HEK293 (cell line): ENCODE data around the gene ARFGEF2.

ENCODE experiments used
- ZFP41 ChIP-seq: fragments of 450-650 bp; formaldehyde crosslinking; IDR thresholded peaks from 2 replicates; pipeline ENCODE4 v1.5.1; 2016; ENCODE audit warnings: missing biosample characterization, missing genetic modification characterization, borderline replicate concordance
- ZNF112 ChIP-seq: fragments of 450-650 bp; formaldehyde crosslinking; IDR thresholded peaks from 2 replicates; pipeline ENCODE4 v1.5.0; 2017; ENCODE audit warnings: missing biosample characterization, missing genetic modification characterization
- ZNF121 ChIP-seq: fragments of 450-650 bp; formaldehyde crosslinking; IDR thresholded peaks from 2 replicates; pipeline ENCODE4 v1.5.1; 2016; ENCODE audit warnings: missing biosample characterization, missing genetic modification characterization
- ZNF239 ChIP-seq: fragments of 450-650 bp; formaldehyde crosslinking; IDR thresholded peaks from 2 replicates; pipeline ENCODE4 v1.5.1; 2016; ENCODE audit warnings: missing biosample characterization, missing genetic modification characterization
- ZNF274 ChIP-seq, 2 experiments: fragments of 200-500 bp in 1 of 2; fragments of 450-650 bp in 1 of 2; sonication (Bioruptor generic) in 1 of 2; formaldehyde crosslinking in 1 of 2; IDR thresholded peaks; 2 replicates each; pipeline versions ENCODE4 v1.5.1 to v1.6.1; 2014 to 2016; ENCODE audit warnings: borderline replicate concordance in 1 of 2, inconsistent platforms in 1 of 2, low read length in 1 of 2, missing biosample characterization in 1 of 2, missing genetic modification characterization in 1 of 2
- ZNF521 ChIP-seq: fragments of 450-650 bp; formaldehyde crosslinking; IDR thresholded peaks from 2 replicates; pipeline ENCODE4 v1.5.1; 2017; ENCODE audit warnings: missing biosample characterization, mild to moderate bottlenecking, missing genetic modification characterization
- ZNF792 ChIP-seq: fragments of 450-650 bp; formaldehyde crosslinking; IDR thresholded peaks from 2 replicates; pipeline ENCODE4 v1.5.1; 2016; ENCODE audit warnings: missing biosample characterization, missing genetic modification characterization
- TF ChIP-seq, protein P1 (sequence below): fragments of 450-650 bp; formaldehyde crosslinking; IDR thresholded peaks from 2 replicates; pipeline ENCODE4 v1.5.1; 2016; ENCODE audit warnings: missing biosample characterization, missing genetic modification characterization
- TF ChIP-seq, protein P2 (sequence below): fragments of 450-650 bp; formaldehyde crosslinking; IDR thresholded peaks from 2 replicates; pipeline ENCODE4 v1.5.1; 2016; ENCODE audit warnings: missing biosample characterization, missing genetic modification characterization
- TF ChIP-seq, protein P3 (sequence below): fragments of 450-650 bp; formaldehyde crosslinking; IDR thresholded peaks from 2 replicates; pipeline ENCODE4 v1.5.1; 2016; ENCODE audit warnings: missing biosample characterization, missing genetic modification characterization
- TF ChIP-seq, protein P4 (sequence below): fragments of 450-650 bp; IDR thresholded peaks from 2 replicates; pipeline ENCODE4 v1.5.1; 2018; ENCODE audit warnings: missing biosample characterization, missing genetic modification characterization

DNA sequence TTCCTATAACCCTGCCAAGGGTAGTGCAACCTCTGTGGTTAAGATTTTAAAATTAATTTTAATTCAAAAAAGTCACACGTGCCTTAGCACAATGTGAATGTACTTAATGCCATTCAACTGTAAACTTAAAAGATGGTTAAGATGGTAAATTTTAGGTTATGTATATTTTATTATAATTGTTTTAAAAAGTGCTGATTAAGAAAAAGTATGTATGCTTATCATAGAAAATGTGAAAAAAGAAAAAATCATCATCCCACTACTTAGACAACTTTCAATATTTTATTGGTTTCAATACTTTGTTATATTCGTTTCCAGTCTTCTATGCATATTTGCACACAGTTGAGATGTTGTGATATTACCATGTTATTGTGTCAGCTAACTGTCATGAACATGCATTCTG is 18.7 kb downstream of the ARFGEF2 start:
- TF ChIP-seq ZNF274 (IDR thresholded peaks at IDR 0.05; ENCODE audit: low read length) (no peak), ZNF274 (tag by site-specific recombination; IDR thresholded peaks at IDR 0.05; ENCODE audit: borderline replicate concordance) (no peak), ZNF121 (tag by site-specific recombination) (no peak), ZNF792 (tag by site-specific recombination) (no peak), ZNF112 (tag by site-specific recombination) (no peak), ZFP41 (tag by site-specific recombination) (no peak), ZNF239 (tag by site-specific recombination) (no peak), ZNF521 (tag by site-specific recombination) (no peak)
- TF ChIP-seq, protein P1, sequence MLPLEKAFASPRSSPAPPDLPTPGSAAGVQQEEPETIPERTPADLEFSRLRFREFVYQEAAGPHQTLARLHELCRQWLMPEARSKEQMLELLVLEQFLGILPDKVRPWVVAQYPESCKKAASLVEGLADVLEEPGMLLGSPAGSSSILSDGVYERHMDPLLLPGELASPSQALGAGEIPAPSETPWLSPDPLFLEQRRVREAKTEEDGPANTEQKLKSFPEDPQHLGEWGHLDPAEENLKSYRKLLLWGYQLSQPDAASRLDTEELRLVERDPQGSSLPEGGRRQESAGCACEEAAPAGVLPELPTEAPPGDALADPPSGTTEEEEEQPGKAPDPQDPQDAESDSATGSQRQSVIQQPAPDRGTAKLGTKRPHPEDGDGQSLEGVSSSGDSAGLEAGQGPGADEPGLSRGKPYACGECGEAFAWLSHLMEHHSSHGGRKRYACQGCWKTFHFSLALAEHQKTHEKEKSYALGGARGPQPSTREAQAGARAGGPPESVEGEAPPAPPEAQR (tag by site-specific recombination) = no peak
- TF ChIP-seq, protein P2, sequence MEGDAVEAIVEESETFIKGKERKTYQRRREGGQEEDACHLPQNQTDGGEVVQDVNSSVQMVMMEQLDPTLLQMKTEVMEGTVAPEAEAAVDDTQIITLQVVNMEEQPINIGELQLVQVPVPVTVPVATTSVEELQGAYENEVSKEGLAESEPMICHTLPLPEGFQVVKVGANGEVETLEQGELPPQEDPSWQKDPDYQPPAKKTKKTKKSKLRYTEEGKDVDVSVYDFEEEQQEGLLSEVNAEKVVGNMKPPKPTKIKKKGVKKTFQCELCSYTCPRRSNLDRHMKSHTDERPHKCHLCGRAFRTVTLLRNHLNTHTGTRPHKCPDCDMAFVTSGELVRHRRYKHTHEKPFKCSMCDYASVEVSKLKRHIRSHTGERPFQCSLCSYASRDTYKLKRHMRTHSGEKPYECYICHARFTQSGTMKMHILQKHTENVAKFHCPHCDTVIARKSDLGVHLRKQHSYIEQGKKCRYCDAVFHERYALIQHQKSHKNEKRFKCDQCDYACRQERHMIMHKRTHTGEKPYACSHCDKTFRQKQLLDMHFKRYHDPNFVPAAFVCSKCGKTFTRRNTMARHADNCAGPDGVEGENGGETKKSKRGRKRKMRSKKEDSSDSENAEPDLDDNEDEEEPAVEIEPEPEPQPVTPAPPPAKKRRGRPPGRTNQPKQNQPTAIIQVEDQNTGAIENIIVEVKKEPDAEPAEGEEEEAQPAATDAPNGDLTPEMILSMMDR (tag by site-specific recombination) = no peak
- TF ChIP-seq, protein P3, sequence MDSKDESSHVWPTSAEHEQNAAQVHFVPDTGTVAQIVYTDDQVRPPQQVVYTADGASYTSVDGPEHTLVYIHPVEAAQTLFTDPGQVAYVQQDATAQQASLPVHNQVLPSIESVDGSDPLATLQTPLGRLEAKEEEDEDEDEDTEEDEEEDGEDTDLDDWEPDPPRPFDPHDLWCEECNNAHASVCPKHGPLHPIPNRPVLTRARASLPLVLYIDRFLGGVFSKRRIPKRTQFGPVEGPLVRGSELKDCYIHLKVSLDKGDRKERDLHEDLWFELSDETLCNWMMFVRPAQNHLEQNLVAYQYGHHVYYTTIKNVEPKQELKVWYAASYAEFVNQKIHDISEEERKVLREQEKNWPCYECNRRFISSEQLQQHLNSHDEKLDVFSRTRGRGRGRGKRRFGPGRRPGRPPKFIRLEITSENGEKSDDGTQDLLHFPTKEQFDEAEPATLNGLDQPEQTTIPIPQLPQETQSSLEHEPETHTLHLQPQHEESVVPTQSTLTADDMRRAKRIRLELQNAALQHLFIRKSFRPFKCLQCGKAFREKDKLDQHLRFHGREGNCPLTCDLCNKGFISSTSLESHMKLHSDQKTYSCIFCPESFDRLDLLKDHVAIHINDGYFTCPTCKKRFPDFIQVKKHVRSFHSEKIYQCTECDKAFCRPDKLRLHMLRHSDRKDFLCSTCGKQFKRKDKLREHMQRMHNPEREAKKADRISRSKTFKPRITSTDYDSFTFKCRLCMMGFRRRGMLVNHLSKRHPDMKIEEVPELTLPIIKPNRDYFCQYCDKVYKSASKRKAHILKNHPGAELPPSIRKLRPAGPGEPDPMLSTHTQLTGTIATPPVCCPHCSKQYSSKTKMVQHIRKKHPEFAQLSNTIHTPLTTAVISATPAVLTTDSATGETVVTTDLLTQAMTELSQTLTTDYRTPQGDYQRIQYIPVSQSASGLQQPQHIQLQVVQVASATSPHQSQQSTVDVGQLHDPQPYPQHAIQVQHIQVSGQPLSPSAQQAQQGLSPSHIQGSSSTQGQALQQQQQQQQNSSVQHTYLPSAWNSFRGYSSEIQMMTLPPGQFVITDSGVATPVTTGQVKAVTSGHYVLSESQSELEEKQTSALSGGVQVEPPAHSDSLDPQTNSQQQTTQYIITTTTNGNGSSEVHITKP (tag by site-specific recombination) = no peak
- TF ChIP-seq, protein P4, sequence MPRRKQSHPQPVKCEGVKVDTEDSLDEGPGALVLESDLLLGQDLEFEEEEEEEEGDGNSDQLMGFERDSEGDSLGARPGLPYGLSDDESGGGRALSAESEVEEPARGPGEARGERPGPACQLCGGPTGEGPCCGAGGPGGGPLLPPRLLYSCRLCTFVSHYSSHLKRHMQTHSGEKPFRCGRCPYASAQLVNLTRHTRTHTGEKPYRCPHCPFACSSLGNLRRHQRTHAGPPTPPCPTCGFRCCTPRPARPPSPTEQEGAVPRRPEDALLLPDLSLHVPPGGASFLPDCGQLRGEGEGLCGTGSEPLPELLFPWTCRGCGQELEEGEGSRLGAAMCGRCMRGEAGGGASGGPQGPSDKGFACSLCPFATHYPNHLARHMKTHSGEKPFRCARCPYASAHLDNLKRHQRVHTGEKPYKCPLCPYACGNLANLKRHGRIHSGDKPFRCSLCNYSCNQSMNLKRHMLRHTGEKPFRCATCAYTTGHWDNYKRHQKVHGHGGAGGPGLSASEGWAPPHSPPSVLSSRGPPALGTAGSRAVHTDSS (tag by site-specific recombination) = no peak
